ENCODE measurements around the gene MTMR10.

GRCh38 chr15:30962079-30962478, 29.3 kb downstream of the MTMR10 start:
- TF ChIP-seq CTCF (conservative IDR thresholded peaks at IDR 0.05 in 1 of 2, IDR thresholded peaks at IDR 0.05 in 1 of 2; ENCODE audit: low read depth in 1 of 2, low read length in 2 of 2), result no peak
- TF ChIP-seq EZH2 (IDR thresholded peaks at IDR 0.05; ENCODE audit: low read length, missing control alignments), result no peak
